CD4-positive, alpha-beta T cell treated with Interleukin-17A for 1 hour (primary cell): ENCODE data around the gene EVC.
"Not testable (repeated sequence)": the region's sequence is repeated elsewhere in the genome, so short reads cannot be mapped to it uniquely, and the experiment has no call there.

ENCODE experiments used
- DNase-seq: peaks from one replicate; pipeline ENCODE4 v3.0.0-alpha.2; 2020

The EVC gene

GRCh38 chr4:5854929-5855328 is 143.9 kb downstream of the EVC start:
- DNase-seq = no peak

- DNase-seq = not testable (repeated sequence)
Observed at GRCh38 chr4:5856362-5856761, 145.4 kb downstream of the EVC start.

GRCh38 chr4:5857199-5857598 is 146.2 kb downstream of the EVC start:
- DNase-seq = no peak

GRCh38 chr4:5858020-5858769 is 147.2 kb downstream of the EVC start:
- DNase-seq = no peak

GRCh38 chr4:5863461-5864113 is 152.6 kb downstream of the EVC start:
- DNase-seq = no peak
